HepG2 (cell line): ENCODE measurements around the gene DPY19L1. TPM values are rescaled to one million over a fixed set of nuclear protein-coding genes. Genes with fewer than 3 reads are reported as not detected.
"Not testable (repeated sequence)": the region's sequence is repeated elsewhere in the genome, so short reads cannot be mapped to it uniquely, and the experiment has no call there.

ENCODE experiments used
- ATAC-seq: fragments of 200-7000 bp; cut with Tn5 transposase; 3 replicates; pipeline ENCODE4 v1.9.1; 2020; ENCODE audit warnings: mild to moderate bottlenecking, moderate library complexity
- BruUV-seq: library from RNA; stranded (reverse); fragments of 400-500 nt; replicated peaks from 2 replicates; lab custom pipeline; 2021; lab: Mats Ljungman, UMichigan
- CTCF ChIA-PET: fragments of 300-600 bp; formaldehyde crosslinking; extraction: SDS; loops from one replicate; lab custom pipeline; 2021; ENCODE audit warnings: low total read pairs, inconsistent platforms, low intra/inter-chr PET ratio; lab: Yijun Ruan, JAX
- POLR2A ChIA-PET: fragments of 350-600 bp; sonication (Branson Sonifier 250); formaldehyde crosslinking; loops from one replicate; lab custom pipeline; 2020; ENCODE audit warnings: antibody characterized with exemption, inconsistent platforms; lab: Yijun Ruan, JAX
- DNase-seq: peaks from one replicate; pipeline ENCODE4 v3.0.0-alpha.2; 2015; ENCODE audit warnings: low spot score
- FAIRE-seq: peaks from 3 replicates; lab custom pipeline; 2011; peaks lifted over from hg19 to GRCh38; lab: Jason Lieb, UNC
- H2AFZ ChIP-seq: one replicate; pipeline ENCODE4 v1.6.1; 2011; ENCODE audit warnings: low read length, inconsistent platforms
- H3K27ac ChIP-seq: fragments of 300-600 bp; 3 replicates; pipeline ENCODE4 v1.8.0; 2011; ENCODE audit warnings: mixed run types, mild to moderate bottlenecking, mixed read lengths, low read length, inconsistent platforms; ENCODE audit not compliant: insufficient read depth; ENCODE audit errors: extremely low read length
- H3K27me3 ChIP-seq, 2 experiments: fragments of 200-600 bp in 1 of 2; 2 replicates in 1 of 2; 3 replicates in 1 of 2; pipeline versions ENCODE4 v1.6.0 to v1.8.0; 2011; ENCODE audit warnings: low read length in 2 of 2, mild to moderate bottlenecking in 2 of 2, moderate library complexity in 2 of 2, inconsistent platforms in 1 of 2; ENCODE audit not compliant: insufficient read depth in 2 of 2, control insufficient read depth in 1 of 2
- H3K36me3 ChIP-seq, 2 experiments: fragments of 200-600 bp in 1 of 2; replicated peaks in 1 of 2; 2 replicates in 1 of 2; 3 replicates in 1 of 2; pipeline versions ENCODE4 v1.5.1 to v1.8.0; 2011; ENCODE audit warnings: low read length in 2 of 2, inconsistent platforms in 1 of 2; ENCODE audit not compliant: insufficient read depth in 2 of 2, control insufficient read depth in 1 of 2
- H3K4me1 ChIP-seq: 2 replicates; pipeline ENCODE4 v1.5.1; 2012; ENCODE audit warnings: low read length, inconsistent platforms; ENCODE audit not compliant: insufficient read depth
- H3K4me2 ChIP-seq: 2 replicates; pipeline ENCODE4 v1.6.0; 2011; ENCODE audit warnings: low read depth, low read length, inconsistent platforms
- H3K4me3 ChIP-seq, 3 experiments: fragments of 200-600 bp in 1 of 3; sonication (generic), shearing (Covaris generic) in 1 of 3; replicated peaks in 1 of 3; 2 replicates each; pipeline ENCODE4 v1.5.1; 2011 to 2016; ENCODE audit warnings: low read length in 3 of 3, inconsistent platforms in 2 of 3, low read depth in 2 of 3, mild to moderate bottlenecking in 2 of 3, control low read depth in 1 of 3, mixed read lengths in 1 of 3; ENCODE audit not compliant: insufficient read depth in 1 of 3
- H3K79me2 ChIP-seq: one replicate; pipeline ENCODE4 v1.6.1; 2011; ENCODE audit warnings: low read length, inconsistent platforms; ENCODE audit not compliant: insufficient read depth
- H3K9ac ChIP-seq: 2 replicates; pipeline ENCODE4 v1.6.0; 2011; ENCODE audit warnings: mild to moderate bottlenecking, low read depth, low read length, inconsistent platforms; ENCODE audit not compliant: insufficient read depth
- H3K9me3 ChIP-seq: 2 replicates; pipeline ENCODE4 v1.5.1; 2012; ENCODE audit warnings: mild to moderate bottlenecking, low read length
- H4K20me1 ChIP-seq: 2 replicates; pipeline ENCODE4 v1.6.0; 2011; ENCODE audit warnings: inconsistent platforms, mild to moderate bottlenecking, low read length, moderate library complexity; ENCODE audit not compliant: insufficient read depth
- ARID5B ChIP-seq: IDR thresholded peaks from 2 replicates; pipeline ENCODE4 v1.4.0; 2020; ENCODE audit warnings: mild to moderate bottlenecking, missing genetic modification reagents
- ELF3 ChIP-seq: IDR thresholded peaks from 2 replicates; pipeline ENCODE4 v1.6.1; 2016; ENCODE audit warnings: missing genetic modification reagents, missing compliant biosample characterization
- FOSL2 ChIP-seq: sonication (generic); formaldehyde crosslinking; IDR thresholded peaks from 2 replicates; pipeline ENCODE4 v1.4.0; 2020; ENCODE audit warnings: missing genetic modification reagents
- FOXA3 ChIP-seq: IDR thresholded peaks from 2 replicates; pipeline ENCODE4 v1.6.1; 2016; ENCODE audit warnings: missing genetic modification reagents, missing compliant biosample characterization
- GATAD2A ChIP-seq: IDR thresholded peaks from 2 replicates; pipeline ENCODE4 v1.6.1; 2016
- HMG20A ChIP-seq: IDR thresholded peaks from 2 replicates; pipeline ENCODE4 v1.6.1; 2016; ENCODE audit warnings: borderline replicate concordance
- HOMEZ ChIP-seq: IDR thresholded peaks from 2 replicates; pipeline ENCODE4 v1.6.1; 2016; ENCODE audit warnings: low read depth
- MED1 ChIP-seq: sonication (generic); formaldehyde crosslinking; IDR thresholded peaks from 2 replicates; pipeline ENCODE4 v1.4.0; 2020; ENCODE audit warnings: missing genetic modification reagents
- SOX6 ChIP-seq, 2 experiments: fragments of 450-650 bp in 1 of 2; sonication (generic) in 1 of 2; formaldehyde crosslinking in 1 of 2; IDR thresholded peaks; 2 replicates each; pipeline versions ENCODE4 v1.4.0 to v1.6.1; 2017 to 2020; ENCODE audit warnings: antibody characterized with exemption in 1 of 2, mild to moderate bottlenecking in 1 of 2, missing genetic modification reagents in 1 of 2
- WGBS: methylation state at CpG from one replicate; pipeline ENCODE4 v1.1.6; 2017; ENCODE audit warnings: low lambda C conversion rate; 5-methylcytosine and 5-hydroxymethylcytosine counted together
- in situ Hi-C: cut with HindIII; loops from 2 replicates; pipeline ENCODE4 v1.10.0; 2017; ENCODE audit warnings: low pct_unique_long_range_greater_than_20kb; ENCODE audit not compliant: extremely low pct_ligation_motif_present
- intact Hi-C: fragments of 100-400 bp; cut with micrococcal nuclease; formaldehyde crosslinking; loops from one replicate; pipeline ENCODE4 v1.10.0; 2022; ENCODE audit not compliant: unreplicated experiment
- polyA plus RNA-seq, 8 experiments: library from polyadenylated mRNA; depleted of rRNA in 3 of 8; stranded (reverse) in 7 of 8; unstranded in 1 of 8; fragments of >200 nt; fragmentation: Illumina TruSeq in 4 of 8; extraction: Trizol in 4 of 8; gene quantifications; 2 replicates each; pipeline versions ENCODE4 v1.2.1 to v1.2.3, GENCODE V29; 2011 to 2016; ENCODE audit warnings: low read depth in 4 of 8, missing spikeins in 1 of 8, mixed read lengths in 1 of 8; ENCODE audit not compliant: insufficient read depth in 1 of 8
- total RNA-seq, 5 experiments: library from RNA; depleted of rRNA; stranded (reverse); fragments of >200 nt; fragmentation: Illumina TruSeq; extraction: Trizol; gene quantifications; 2 replicates each; pipeline ENCODE4 v1.2.3, GENCODE V29; 2016; ENCODE audit warnings: low read depth in 1 of 5
- TF ChIP-seq, protein P1 (sequence below): sonication (generic); formaldehyde crosslinking; IDR thresholded peaks from 2 replicates; pipeline ENCODE4 v1.4.0; 2020; ENCODE audit warnings: missing genetic modification reagents, borderline replicate concordance
- TF ChIP-seq, protein P2 (sequence below): sonication (generic); formaldehyde crosslinking; conservative IDR thresholded peaks from 2 replicates; pipeline ENCODE4 v1.4.0; 2020; ENCODE audit warnings: mild to moderate bottlenecking, missing genetic modification reagents, moderate library complexity

Gene DPY19L1
- total and polyA plus RNA-seq, 2 of the 13 experiments (the other 11 are each of a cell fraction or from before 2014, with no cell fraction given): 18.9 to 32.6 TPM

DNA sequence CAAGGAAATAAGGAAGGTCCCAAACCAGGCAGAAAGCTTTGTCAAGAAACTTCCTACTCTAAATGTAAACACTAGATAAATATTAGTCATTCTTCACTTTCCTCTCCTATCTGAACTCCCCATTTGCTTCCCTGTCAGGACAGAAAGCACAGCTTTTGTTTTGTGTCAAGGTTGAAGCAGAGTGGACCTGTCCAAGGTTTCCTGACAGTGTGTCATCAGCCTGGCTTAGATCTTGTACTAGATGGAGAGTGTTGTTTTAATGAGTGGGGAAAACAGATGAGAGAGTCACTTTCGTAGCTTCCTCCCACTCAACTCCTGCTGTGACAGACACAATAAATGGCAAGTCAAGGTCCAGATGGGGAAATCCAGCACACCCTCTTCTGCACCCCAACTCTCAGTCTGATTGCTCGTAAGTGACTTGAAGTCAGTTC is 101.5 kb downstream of the DPY19L1 start:
- intact Hi-C loops; H3K27me3 ChIP-seq; H4K20me1 ChIP-seq; H3K36me3 ChIP-seq; H3K4me3 ChIP-seq; H2AFZ ChIP-seq; H3K9ac ChIP-seq; H3K79me2 ChIP-seq; POLR2A ChIA-PET; in situ Hi-C loops; H3K9me3 ChIP-seq; CTCF ChIA-PET; BruUV-seq; TF ChIP-seq SOX6 (IDR thresholded peaks at IDR 0.05): not testable (repeated sequence)
- TF ChIP-seq FOSL2 (CRISPR knock-in tag) (peak; percentile 25; the same call in 1 of the 2 replicates), SOX6 (CRISPR knock-in tag; IDR thresholded peaks at IDR 0.05) (peak; percentile 40; the same call in 1 of the 2 replicates), ELF3 (peak; percentile 56), ARID5B (CRISPR knock-in tag) (peak; percentile 52; the same call in 1 of the 2 replicates), HMG20A (peak; percentile 14; the same call in 1 of the 2 replicates), GATAD2A (CRISPR knock-in tag) (peak; percentile 63), FOXA3 (CRISPR knock-in tag) (0 out of 2 replicates have a peak, but pooled peaks have one; percentile 27), HOMEZ (CRISPR knock-in tag) (0 out of 2 replicates have a peak, but pooled peaks have one; percentile 35), MED1 (CRISPR knock-in tag) (peak; percentile 39; the same call in 1 of the 2 replicates)
- TF ChIP-seq, protein P1, sequence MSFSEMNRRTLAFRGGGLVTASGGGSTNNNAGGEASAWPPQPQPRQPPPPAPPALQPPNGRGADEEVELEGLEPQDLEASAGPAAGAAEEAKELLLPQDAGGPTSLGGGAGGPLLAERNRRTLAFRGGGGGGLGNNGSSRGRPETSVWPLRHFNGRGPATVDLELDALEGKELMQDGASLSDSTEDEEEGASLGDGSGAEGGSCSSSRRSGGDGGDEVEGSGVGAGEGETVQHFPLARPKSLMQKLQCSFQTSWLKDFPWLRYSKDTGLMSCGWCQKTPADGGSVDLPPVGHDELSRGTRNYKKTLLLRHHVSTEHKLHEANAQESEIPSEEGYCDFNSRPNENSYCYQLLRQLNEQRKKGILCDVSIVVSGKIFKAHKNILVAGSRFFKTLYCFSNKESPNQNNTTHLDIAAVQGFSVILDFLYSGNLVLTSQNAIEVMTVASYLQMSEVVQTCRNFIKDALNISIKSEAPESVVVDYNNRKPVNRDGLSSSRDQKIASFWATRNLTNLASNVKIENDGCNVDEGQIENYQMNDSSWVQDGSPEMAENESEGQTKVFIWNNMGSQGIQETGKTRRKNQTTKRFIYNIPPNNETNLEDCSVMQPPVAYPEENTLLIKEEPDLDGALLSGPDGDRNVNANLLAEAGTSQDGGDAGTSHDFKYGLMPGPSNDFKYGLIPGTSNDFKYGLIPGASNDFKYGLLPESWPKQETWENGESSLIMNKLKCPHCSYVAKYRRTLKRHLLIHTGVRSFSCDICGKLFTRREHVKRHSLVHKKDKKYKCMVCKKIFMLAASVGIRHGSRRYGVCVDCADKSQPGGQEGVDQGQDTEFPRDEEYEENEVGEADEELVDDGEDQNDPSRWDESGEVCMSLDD (CRISPR knock-in tag): peak; percentile 83; the same call in 1 of the 2 replicates
- TF ChIP-seq, protein P2, sequence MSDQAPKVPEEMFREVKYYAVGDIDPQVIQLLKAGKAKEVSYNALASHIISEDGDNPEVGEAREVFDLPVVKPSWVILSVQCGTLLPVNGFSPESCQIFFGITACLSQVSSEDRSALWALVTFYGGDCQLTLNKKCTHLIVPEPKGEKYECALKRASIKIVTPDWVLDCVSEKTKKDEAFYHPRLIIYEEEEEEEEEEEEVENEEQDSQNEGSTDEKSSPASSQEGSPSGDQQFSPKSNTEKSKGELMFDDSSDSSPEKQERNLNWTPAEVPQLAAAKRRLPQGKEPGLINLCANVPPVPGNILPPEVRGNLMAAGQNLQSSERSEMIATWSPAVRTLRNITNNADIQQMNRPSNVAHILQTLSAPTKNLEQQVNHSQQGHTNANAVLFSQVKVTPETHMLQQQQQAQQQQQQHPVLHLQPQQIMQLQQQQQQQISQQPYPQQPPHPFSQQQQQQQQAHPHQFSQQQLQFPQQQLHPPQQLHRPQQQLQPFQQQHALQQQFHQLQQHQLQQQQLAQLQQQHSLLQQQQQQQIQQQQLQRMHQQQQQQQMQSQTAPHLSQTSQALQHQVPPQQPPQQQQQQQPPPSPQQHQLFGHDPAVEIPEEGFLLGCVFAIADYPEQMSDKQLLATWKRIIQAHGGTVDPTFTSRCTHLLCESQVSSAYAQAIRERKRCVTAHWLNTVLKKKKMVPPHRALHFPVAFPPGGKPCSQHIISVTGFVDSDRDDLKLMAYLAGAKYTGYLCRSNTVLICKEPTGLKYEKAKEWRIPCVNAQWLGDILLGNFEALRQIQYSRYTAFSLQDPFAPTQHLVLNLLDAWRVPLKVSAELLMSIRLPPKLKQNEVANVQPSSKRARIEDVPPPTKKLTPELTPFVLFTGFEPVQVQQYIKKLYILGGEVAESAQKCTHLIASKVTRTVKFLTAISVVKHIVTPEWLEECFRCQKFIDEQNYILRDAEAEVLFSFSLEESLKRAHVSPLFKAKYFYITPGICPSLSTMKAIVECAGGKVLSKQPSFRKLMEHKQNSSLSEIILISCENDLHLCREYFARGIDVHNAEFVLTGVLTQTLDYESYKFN: 0 out of 2 replicates have a peak, but pooled peaks have one; percentile 15
- peaks cover 34% of the 10 kb centered on the region for H3K4me1 ChIP-seq
- WGBS: 25% methylated on average over 1 of the region's 2 CpGs
- FAIRE-seq (peak; percentile 97), DNase-seq (peak; percentile 12), ATAC-seq (peak; percentile 95)
- peak overlapping the region; percentile 41 for H3K4me2 ChIP-seq
- peak overlapping the region; percentile 69 for H3K27ac ChIP-seq
